Panc1 (cell line): ENCODE data around the gene CACUL1. TPM values are rescaled to one million over a fixed set of nuclear protein-coding genes. Genes with fewer than 3 reads are reported as not detected.

Experiments used
- ATAC-seq: fragments of 200-7000 bp; cut with Tn5 transposase; 2 replicates; pipeline ENCODE4 v1.9.1; 2020; ENCODE audit warnings: mild to moderate bottlenecking, moderate library complexity
- BruUV-seq: library from RNA; stranded (reverse); fragments of 400-500 nt; replicated peaks from 2 replicates; lab custom pipeline; 2021; lab: Mats Ljungman, UMichigan
- CTCF ChIA-PET: fragments of 300-600 bp; sonication (Branson Sonifier 250); formaldehyde crosslinking; loops from one replicate; lab custom pipeline; 2022; ENCODE audit warnings: antibody characterized with exemption; lab: Charles Lee
- POLR2A ChIA-PET: fragments of 300-600 bp; sonication (Branson Sonifier 250); formaldehyde crosslinking; loops from one replicate; lab custom pipeline; 2022; ENCODE audit warnings: antibody characterized with exemption; lab: Charles Lee
- DNase-seq: peaks from one replicate; pipeline ENCODE4 v3.0.0-alpha.2; 2010; ENCODE audit warnings: low read depth, low spot score
- H3K27ac ChIP-seq: 2 replicates; pipeline ENCODE4 v1.5.1; 2011; ENCODE audit warnings: mild to moderate bottlenecking, low read length, inconsistent platforms
- H3K27me3 ChIP-seq: fragments of 200-500 bp; sonication (Bioruptor generic); 2 replicates; pipeline ENCODE4 v1.6.0; 2014; ENCODE audit warnings: low read length, inconsistent platforms; ENCODE audit not compliant: control insufficient read depth, insufficient read depth
- H3K36me3 ChIP-seq: fragments of 200-500 bp; sonication (Bioruptor generic); 2 replicates; pipeline ENCODE4 v1.5.1; 2014; ENCODE audit warnings: inconsistent platforms, mild to moderate bottlenecking, low read length, moderate library complexity; ENCODE audit not compliant: control insufficient read depth, insufficient read depth
- H3K4me1 ChIP-seq: 2 replicates; pipeline ENCODE4 v1.5.1; 2011; ENCODE audit warnings: inconsistent platforms, mild to moderate bottlenecking, low read length, moderate library complexity; ENCODE audit not compliant: control insufficient read depth, insufficient read depth
- H3K4me3 ChIP-seq, 2 experiments: 2 replicates each; pipeline ENCODE4 v1.5.1; 2011 to 2012; ENCODE audit warnings: low read depth in 2 of 2, low read length in 2 of 2, mild to moderate bottlenecking in 2 of 2, inconsistent platforms in 1 of 2, moderate library complexity in 1 of 2
- H3K9me3 ChIP-seq: fragments of 200-500 bp; sonication (Bioruptor generic); 2 replicates; pipeline ENCODE4 v1.5.1; 2014; ENCODE audit warnings: low read depth, mild to moderate bottlenecking, inconsistent platforms, low read length, moderate library complexity; ENCODE audit not compliant: control insufficient read depth, insufficient read depth
- CTCF ChIP-seq: fragments of 450-650 bp; IDR thresholded peaks from 2 replicates; pipeline ENCODE4 v1.5.1; 2017; ENCODE audit warnings: mild to moderate bottlenecking
- POLR2AphosphoS5 ChIP-seq: IDR thresholded peaks from 2 replicates; pipeline ENCODE4 v1.6.1; 2012; ENCODE audit warnings: mild to moderate bottlenecking, low read depth, low read length, moderate library complexity
- REST ChIP-seq, 2 experiments: IDR thresholded peaks; 2 replicates each; pipeline ENCODE4 v1.6.1; 2011 to 2012; ENCODE audit warnings: low read depth in 2 of 2, control low read depth in 1 of 2, low read length in 1 of 2, mild to moderate bottlenecking in 1 of 2, moderate library complexity in 1 of 2; ENCODE audit not compliant: insufficient read depth in 1 of 2
- SIN3A ChIP-seq: IDR thresholded peaks from 2 replicates; pipeline ENCODE4 v1.6.1; 2012; ENCODE audit warnings: low read depth, mild to moderate bottlenecking, low read length, moderate library complexity, borderline replicate concordance; ENCODE audit not compliant: insufficient read depth
- TCF7L2 ChIP-seq: IDR thresholded peaks from 2 replicates; pipeline ENCODE4 v1.6.1; 2011; ENCODE audit warnings: mild to moderate bottlenecking, low read depth, low read length, inconsistent platforms
- in situ Hi-C: cut with HindIII; loops from 2 replicates; pipeline ENCODE4 v1.10.0; 2016; ENCODE audit warnings: low sequenced_read_pairs, low pct_unique_long_range_greater_than_20kb
- intact Hi-C: fragments of 100-400 bp; cut with micrococcal nuclease; formaldehyde crosslinking; loops from one replicate; pipeline ENCODE4 v1.10.0; 2022; ENCODE audit not compliant: unreplicated experiment
- total RNA-seq: library from RNA; stranded (reverse); gene quantifications from one replicate; pipeline ENCODE4 v1.2.1, GENCODE V29; 2021; ENCODE audit not compliant: unreplicated experiment

The CACUL1 gene
- total RNA-seq, 1 experiment from 2014 or later = 44.1 TPM

GRCh38 chr10:118751265-118751664 is 3.5 kb downstream of the CACUL1 start:
- no TSS peak for BruUV-seq
- Histone ChIP-seq H3K9me3 (no peaks in the 10 kb centered on the region), H3K27me3 (no peaks in the 10 kb centered on the region), H3K27ac (no peak overlapping the region), H3K4me1 (peaks cover 19% of the 10 kb centered on the region), H3K36me3 (peaks cover 3% of the 10 kb centered on the region; the same call in 1 of the 2 replicates), H3K4me3 (no peak overlapping the region)
- intact Hi-C loops (no loop called here), in situ Hi-C loops (no loop called here)
- ChIA-PET POLR2A (no interaction called here), CTCF (interaction anchor here (0.6 kb wide), 1 partner anchor 220 kb away, joined by 3 read pairs; no protein-coding TSS in a partner anchor)
- DNase-seq (no peak), ATAC-seq (no peak)
- no peak for TF ChIP-seq POLR2AphosphoS5
- TF ChIP-seq CTCF = no peak
- TF ChIP-seq TCF7L2 = no peak
- no peak for TF ChIP-seq SIN3A
- TF ChIP-seq REST (IDR thresholded peaks at IDR 0.05; ENCODE audit: insufficient read depth in 1 of 2, low read depth in 2 of 2, low read length in 1 of 2) = no peak

- no peak overlapping the region for H3K4me3 ChIP-seq
- H3K9me3 ChIP-seq = no peaks in the 10 kb centered on the region
- DNase-seq (no peak), ATAC-seq (no peak)
- TF ChIP-seq SIN3A (no peak), REST (IDR thresholded peaks at IDR 0.05; ENCODE audit: insufficient read depth in 1 of 2, low read depth in 2 of 2, low read length in 1 of 2) (no peak), TCF7L2 (no peak), CTCF (no peak), POLR2AphosphoS5 (no peak)
- CTCF ChIA-PET = no interaction called here
- H3K4me1 ChIP-seq = peaks cover 13% of the 10 kb centered on the region; the same call in 1 of the 2 replicates
- no TSS peak for BruUV-seq
- H3K27ac ChIP-seq = no peak overlapping the region
- POLR2A ChIA-PET = no interaction called here
- in situ Hi-C loops (no loop called here), intact Hi-C loops (no loop called here)
- H3K36me3 ChIP-seq = no peaks in the 10 kb centered on the region
- H3K27me3 ChIP-seq = no peaks in the 10 kb centered on the region
Measured at GRCh38 chr10:118748041-118748440, 6.7 kb downstream of the CACUL1 start.
